Stimulated activated CD8-positive, alpha-beta memory T cell treated with anti-CD3 and anti-CD28 coated beads, Interleukin-15, amount 100 ng/mL, for 1 hour (primary cell): Measurements from ENCODE around the gene PLEKHM2.

Experiments used
- DNase-seq: peaks from one replicate; pipeline ENCODE4 v3.0.0-alpha.2; 2020; ENCODE audit warnings: low read depth

The PLEKHM2 gene

DNA sequence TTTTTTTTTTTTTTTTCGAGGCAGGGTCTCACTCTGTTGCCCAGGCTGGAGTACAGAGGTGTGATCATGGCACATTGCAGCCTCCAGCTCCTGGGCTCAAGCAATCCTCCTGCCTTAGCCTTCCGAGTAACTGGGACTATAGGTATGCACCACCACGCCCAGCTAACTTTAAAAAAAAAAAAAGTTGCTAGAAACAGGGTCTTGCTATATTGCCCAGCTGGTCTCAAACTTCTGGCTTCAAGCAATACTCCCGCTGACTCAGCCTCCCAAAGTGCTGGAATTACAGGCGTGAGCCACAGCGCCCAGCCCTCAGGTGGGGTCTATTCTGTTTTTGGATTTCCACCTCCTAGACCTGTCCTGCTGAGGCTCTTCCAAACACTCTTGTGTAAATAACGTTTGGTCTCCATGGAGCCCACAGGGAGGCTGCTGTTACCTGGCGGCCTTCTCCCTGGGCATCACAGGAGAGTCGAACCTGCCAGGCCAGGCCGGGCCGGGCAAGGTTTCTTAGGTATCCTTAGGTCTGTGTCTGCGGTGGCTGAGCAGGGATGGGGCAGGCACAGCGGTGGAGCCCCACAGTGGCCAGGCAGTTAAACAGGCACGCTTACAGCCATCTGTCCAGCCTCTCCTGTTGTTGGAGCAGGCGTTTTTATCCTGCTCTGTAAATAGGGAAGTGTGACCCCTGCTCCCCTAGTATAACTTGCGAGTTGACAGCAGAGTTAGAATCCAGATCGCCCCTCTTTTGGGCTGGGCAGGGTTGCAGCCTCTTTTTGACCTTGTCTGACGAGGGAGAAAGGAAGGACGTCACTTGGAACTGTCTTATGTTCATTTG lies 18.8 kb downstream of the PLEKHM2 start:
- no peak for DNase-seq

- no peak for DNase-seq
These were observed 19.4 kb downstream of the PLEKHM2 start for GRCh38 chr1:15703562-15703961.

DNA sequence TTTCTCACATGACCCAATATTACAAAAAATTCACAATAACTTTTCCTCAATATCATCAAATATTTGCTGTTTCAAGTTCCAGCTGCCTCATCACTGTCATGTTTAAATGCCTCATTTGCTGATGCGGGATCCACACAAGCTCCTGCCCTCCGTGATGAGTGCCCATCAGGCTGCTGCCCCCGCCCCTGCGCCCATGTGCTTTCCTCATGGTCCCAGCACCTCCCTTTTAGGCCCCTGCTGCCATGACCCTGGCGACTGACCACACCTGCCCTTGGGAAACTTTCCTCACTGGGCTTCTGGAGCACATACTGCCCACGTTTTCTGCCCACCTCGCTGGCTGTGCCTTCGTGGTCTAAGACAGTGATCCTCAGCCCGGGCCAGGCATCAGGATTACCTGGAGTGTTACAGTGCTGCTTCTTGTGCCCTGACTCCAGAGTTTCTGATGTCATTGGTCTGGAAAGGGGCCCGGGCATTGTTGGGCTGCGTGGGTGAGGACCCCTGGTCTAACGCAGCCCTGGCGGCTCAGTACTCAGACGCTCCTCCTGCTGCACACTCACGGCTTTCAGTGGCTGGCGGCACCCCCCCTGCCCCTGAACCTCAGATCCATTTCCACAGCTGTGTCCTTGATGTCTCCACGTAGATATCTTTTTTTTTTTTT lies 20.5 kb downstream of the PLEKHM2 start:
- DNase-seq = no peak

- no peak for DNase-seq
These were observed 21.1 kb downstream of the PLEKHM2 start for GRCh38 chr1:15705184-15705566.

DNA sequence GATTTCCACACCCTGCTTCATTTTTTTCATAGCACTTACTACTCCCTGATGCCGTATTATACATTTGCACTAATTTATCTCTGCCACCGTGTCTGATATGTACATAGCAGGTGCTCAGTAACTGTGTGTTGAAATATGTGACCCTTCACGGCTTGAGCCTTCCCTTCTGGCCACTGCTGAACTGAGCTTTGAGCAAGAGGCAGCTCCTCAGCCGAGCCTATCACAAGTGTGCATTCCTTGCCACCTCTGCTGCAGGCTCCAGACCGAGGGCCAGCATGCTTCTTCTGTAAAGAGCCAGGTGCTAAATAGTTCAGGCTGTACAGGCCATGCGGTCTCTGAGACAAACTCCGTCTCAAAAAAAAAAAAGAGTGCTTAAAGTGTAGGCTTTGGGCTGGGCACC lies 22.6 kb downstream of the PLEKHM2 start:
- no peak for DNase-seq

DNA sequence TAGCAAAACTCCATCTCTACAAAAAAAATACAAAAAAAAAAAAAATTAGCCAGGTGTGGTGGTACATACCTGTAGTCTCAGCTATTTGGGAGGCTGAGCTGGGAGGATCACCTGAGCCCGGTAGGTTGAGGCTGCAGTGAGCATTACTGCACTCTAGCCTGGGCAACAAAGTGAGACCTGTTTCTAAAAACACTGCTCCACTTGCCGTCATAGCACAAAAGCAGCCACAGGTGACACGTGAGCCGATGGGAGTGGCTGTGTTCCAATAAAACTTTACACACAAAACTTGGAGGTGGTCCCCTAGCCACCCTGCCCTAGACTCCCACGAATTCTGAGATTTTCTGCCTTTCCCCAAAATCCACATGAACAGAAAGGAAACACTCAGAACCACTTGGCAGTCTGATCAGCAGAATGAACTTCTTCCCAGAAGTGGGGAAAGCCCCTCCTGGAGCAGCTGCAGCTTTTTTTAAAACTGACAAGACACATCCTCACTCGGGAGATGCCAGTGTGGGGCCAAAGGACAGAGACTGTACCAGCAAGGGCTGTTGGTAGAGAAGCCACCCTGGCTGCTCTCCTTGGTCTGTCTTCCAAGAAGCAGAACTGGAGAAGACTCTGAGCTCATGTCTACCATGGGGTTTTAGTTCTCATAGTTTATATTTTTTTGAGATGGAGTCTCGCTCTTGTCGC lies 23.3 kb downstream of the PLEKHM2 start:
- DNase-seq = no peak

GRCh38 chr1:15708486-15709137 lies 24.5 kb downstream of the PLEKHM2 start:
- no peak for DNase-seq

GRCh38 chr1:15709226-15709625 lies 25.1 kb downstream of the PLEKHM2 start:
- DNase-seq = no peak

DNA sequence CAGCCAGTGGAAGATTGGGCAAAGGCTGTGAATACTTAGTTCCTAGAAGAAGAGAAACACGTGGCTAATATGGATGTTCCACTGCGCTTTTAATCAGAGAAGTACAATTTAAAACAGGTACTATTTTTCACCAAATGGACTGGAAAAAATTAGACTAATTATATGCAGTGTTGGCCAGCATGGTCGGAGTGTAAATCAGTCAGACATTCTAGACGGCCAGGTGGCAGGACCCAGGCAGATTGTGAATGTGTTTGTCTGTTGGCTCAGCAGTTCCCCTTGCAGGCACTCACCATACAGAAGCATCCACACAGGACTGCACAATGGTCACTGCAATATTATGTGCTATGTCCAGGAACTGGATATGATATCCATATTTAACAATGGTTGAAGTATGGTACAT lies 28.0 kb downstream of the PLEKHM2 start:
- DNase-seq = no peak

- no peak for DNase-seq
These were observed 30.5 kb downstream of the PLEKHM2 start for GRCh38 chr1:15714406-15715136.

GRCh38 chr1:15717418-15718125 lies 33.5 kb downstream of the PLEKHM2 start:
- no peak for DNase-seq

DNA sequence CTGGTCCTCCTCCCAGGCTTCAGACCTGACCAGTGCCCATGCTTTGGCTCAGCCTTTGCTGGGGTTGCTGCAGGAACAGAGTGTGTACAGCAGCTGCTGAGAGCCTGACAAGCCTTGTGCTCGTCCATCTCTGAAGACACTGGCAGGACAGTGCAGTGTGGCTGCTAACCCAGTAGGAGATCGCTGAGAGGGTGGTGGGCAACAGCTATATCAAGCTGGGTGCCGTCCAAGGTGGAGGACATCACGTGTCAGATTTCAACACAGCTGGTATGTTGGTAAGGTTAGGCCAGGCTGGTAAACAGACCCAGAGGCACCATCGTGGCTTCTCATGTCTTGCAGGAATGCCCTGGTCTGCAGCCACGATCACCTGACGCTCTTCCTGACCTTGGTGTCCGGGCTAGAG lies 34.1 kb downstream of the PLEKHM2 start:
- DNase-seq = no peak

DNA sequence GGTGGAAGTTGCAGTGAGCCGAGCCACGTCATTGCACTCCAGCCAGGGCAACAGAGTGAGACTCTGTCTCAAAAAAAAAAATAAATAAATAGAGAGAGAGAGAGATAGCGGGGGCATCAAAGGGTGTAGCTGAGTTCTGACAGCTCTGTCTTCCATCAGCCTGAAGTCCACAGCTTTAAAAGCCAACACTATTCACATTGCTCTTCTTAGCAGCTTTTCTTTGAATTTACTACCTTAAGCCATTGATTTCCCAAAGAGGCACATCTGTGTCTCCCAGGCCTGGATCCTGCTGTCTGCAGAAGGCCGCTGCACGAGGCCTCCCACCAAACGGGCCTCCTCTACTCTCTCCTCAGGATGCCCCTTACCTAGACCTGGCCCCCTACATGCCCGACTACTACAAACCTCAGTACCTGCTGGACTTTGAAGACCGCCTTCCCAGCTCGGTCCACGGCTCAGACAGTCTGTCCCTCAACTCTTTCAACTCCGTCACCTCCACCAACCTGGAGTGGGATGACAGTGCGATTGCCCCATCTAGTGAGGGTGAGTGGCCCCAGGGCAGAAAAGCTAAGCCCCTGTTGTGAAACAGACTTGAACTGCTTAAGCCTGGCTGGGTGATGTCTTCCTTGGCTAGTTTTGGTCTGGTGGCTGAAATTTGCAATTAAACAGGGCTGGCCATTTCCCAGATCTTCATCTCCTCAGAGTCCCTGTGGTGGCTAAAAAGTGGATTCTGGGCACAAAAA lies 35.4 kb downstream of the PLEKHM2 start:
- DNase-seq = no peak

DNA sequence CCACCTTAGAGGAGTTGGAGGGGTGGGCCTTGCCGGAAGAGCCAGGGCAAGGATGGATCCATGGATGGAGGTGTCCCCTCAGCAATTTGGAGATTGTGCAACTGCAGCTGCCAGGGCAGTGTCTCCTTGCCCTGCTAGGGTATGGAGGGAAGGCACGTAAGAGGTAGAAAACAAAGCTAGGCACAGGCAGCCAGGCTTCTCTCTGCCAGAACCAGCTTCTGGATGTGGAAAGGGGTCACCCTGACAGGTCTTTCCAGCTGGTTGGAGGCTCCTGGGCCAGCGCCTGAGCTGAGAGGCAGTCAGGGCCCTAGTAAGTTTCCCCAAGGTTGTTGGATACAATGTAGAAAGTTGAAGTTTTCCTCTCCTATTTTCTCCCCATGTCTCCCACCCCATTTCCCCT lies 36.7 kb downstream of the PLEKHM2 start:
- DNase-seq = no peak

GRCh38 chr1:15722411-15722810 lies 38.3 kb downstream of the PLEKHM2 start:
- DNase-seq = no peak

DNA sequence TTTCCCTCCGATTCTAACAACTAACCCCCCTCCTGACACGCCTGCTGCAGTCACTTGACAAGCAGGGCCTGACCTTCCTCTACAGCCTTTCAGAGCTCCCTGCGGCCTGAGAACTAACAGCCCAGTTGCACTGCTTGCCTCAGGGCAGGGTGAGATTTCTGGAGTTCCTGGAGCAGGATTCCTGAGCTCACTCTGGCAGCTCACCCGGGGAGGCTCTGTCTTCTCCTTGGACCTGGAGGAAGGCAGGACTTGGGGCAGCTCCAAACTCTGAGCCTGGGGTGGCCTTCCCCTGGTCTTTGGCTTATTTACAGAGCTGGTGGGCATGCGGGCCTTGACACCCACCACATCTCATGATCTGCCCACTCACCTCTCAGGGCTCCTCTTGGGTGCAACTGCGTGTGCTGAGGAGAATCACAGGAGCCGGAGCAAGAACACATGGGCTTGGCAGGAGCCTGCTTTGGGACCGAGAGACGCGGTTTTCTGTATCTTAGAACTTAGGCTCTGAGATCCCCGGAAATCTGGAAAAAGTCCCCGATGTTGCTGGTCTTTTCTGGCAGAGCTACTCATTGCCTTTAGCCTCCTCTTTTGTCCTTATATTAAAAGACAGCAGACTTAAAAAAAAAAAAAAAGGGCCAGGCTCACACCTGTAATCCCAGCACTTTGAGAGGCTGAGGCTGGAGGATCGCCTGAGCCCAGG lies 38.9 kb downstream of the PLEKHM2 start:
- DNase-seq = no peak

GRCh38 chr1:15723631-15724246 lies 39.6 kb downstream of the PLEKHM2 start:
- DNase-seq = no peak

GRCh38 chr1:15724949-15725880 lies 41.1 kb downstream of the PLEKHM2 start:
- DNase-seq = no peak
